HepG2 (cell line): ENCODE results near the gene CACNA1D. TPM values are rescaled to one million over a fixed set of nuclear protein-coding genes. Genes with fewer than 3 reads are reported as not detected.

Experiments used
- CREM ChIP-seq, 2 experiments: sonication (generic) in 1 of 2; formaldehyde crosslinking in 1 of 2; IDR thresholded peaks; 2 replicates each; pipeline versions ENCODE4 v1.4.0 to v1.6.1; 2016 to 2020; ENCODE audit warnings: antibody characterized with exemption in 1 of 2, mild to moderate bottlenecking in 1 of 2, missing genetic modification reagents in 1 of 2
- HNF4G ChIP-seq, 2 experiments: sonication (generic) in 1 of 2; formaldehyde crosslinking in 1 of 2; IDR thresholded peaks; 2 replicates each; pipeline versions ENCODE4 v1.4.0 to v1.6.1; 2011 to 2020; ENCODE audit warnings: borderline replicate concordance in 2 of 2, low read depth in 2 of 2, mild to moderate bottlenecking in 2 of 2, low read length in 1 of 2, missing genetic modification reagents in 1 of 2, moderate library complexity in 1 of 2
- MED1 ChIP-seq: sonication (generic); formaldehyde crosslinking; IDR thresholded peaks from 2 replicates; pipeline ENCODE4 v1.4.0; 2020; ENCODE audit warnings: missing genetic modification reagents
- SPEN ChIP-seq: sonication (generic); formaldehyde crosslinking; IDR thresholded peaks from 2 replicates; pipeline ENCODE4 v1.5.1; 2020; ENCODE audit warnings: low read depth, mild to moderate bottlenecking, missing genetic modification reagents
- U2AF1 ChIP-seq: fragments of 200-400 bp; formaldehyde crosslinking; optimal IDR thresholded peaks from 2 replicates; pipeline ENCODE3; 2017; ENCODE audit warnings: mild to moderate bottlenecking, low read depth, low read length
- ZC3H4 ChIP-seq: sonication (generic); formaldehyde crosslinking; IDR thresholded peaks from 2 replicates; pipeline ENCODE4 v1.4.0; 2020; ENCODE audit warnings: missing genetic modification reagents, borderline replicate concordance
- ZNF253 ChIP-seq: sonication (generic); formaldehyde crosslinking; IDR thresholded peaks from 2 replicates; pipeline ENCODE4 v1.8.0; 2022; ENCODE audit warnings: mild to moderate bottlenecking, missing genetic modification reagents, borderline replicate concordance
- ZNF75D ChIP-seq: sonication (generic); formaldehyde crosslinking; IDR thresholded peaks from 2 replicates; pipeline ENCODE4 v1.8.1; 2023; ENCODE audit warnings: missing genetic modification reagents, mild to moderate bottlenecking, borderline replicate concordance
- ZNF790 ChIP-seq: sonication (generic); formaldehyde crosslinking; IDR thresholded peaks from 2 replicates; pipeline ENCODE4 v1.8.0; 2022; ENCODE audit warnings: missing genetic modification reagents, mild to moderate bottlenecking, borderline replicate concordance
- ZSCAN25 ChIP-seq: sonication (generic); formaldehyde crosslinking; IDR thresholded peaks from 2 replicates; pipeline ENCODE4 v1.8.0; 2022; ENCODE audit warnings: mild to moderate bottlenecking, missing genetic modification reagents
- polyA plus RNA-seq, 8 experiments: library from polyadenylated mRNA; depleted of rRNA in 3 of 8; stranded (reverse) in 7 of 8; unstranded in 1 of 8; fragments of >200 nt; fragmentation: Illumina TruSeq in 4 of 8; extraction: Trizol in 4 of 8; gene quantifications; 2 replicates each; pipeline versions ENCODE4 v1.2.1 to v1.2.3, GENCODE V29; 2011 to 2016; ENCODE audit warnings: low read depth in 4 of 8, missing spikeins in 1 of 8, mixed read lengths in 1 of 8; ENCODE audit not compliant: insufficient read depth in 1 of 8
- total RNA-seq, 5 experiments: library from RNA; depleted of rRNA; stranded (reverse); fragments of >200 nt; fragmentation: Illumina TruSeq; extraction: Trizol; gene quantifications; 2 replicates each; pipeline ENCODE4 v1.2.3, GENCODE V29; 2016; ENCODE audit warnings: low read depth in 1 of 5
- TF ChIP-seq, protein P1 (sequence below): sonication (generic); formaldehyde crosslinking; IDR thresholded peaks from 2 replicates; pipeline ENCODE4 v1.8.1; 2022; ENCODE audit warnings: low read depth, mild to moderate bottlenecking, missing genetic modification reagents
- TF ChIP-seq, protein P2 (sequence below): sonication (generic); formaldehyde crosslinking; IDR thresholded peaks from 2 replicates; pipeline ENCODE4 v1.8.1; 2023; ENCODE audit warnings: missing genetic modification reagents, inconsistent platforms, borderline replicate concordance
- TF ChIP-seq, protein P3 (sequence below), 2 experiments: sonication (generic) in 1 of 2; formaldehyde crosslinking in 1 of 2; IDR thresholded peaks; 2 replicates each; pipeline versions ENCODE4 v1.4.0 to v1.6.1; 2016 to 2020; ENCODE audit warnings: borderline replicate concordance in 1 of 2, low read depth in 1 of 2, mild to moderate bottlenecking in 1 of 2, missing genetic modification reagents in 1 of 2
- TF ChIP-seq, protein P4 (sequence below): sonication (generic); formaldehyde crosslinking; IDR thresholded peaks from 2 replicates; pipeline ENCODE4 v1.5.0; 2020; ENCODE audit warnings: mild to moderate bottlenecking, low read depth, missing genetic modification reagents, borderline replicate concordance
- TF ChIP-seq, protein P5 (sequence below): IDR thresholded peaks from 2 replicates; pipeline ENCODE4 v1.6.1; 2012; ENCODE audit warnings: low read depth, low read length, improper control_type of control experiment

The CACNA1D gene
- total and polyA plus RNA-seq, 2 of the 13 experiments (the other 11 are each of a cell fraction or from before 2014, with no cell fraction given) = 0.26 to 0.38 TPM

DNA sequence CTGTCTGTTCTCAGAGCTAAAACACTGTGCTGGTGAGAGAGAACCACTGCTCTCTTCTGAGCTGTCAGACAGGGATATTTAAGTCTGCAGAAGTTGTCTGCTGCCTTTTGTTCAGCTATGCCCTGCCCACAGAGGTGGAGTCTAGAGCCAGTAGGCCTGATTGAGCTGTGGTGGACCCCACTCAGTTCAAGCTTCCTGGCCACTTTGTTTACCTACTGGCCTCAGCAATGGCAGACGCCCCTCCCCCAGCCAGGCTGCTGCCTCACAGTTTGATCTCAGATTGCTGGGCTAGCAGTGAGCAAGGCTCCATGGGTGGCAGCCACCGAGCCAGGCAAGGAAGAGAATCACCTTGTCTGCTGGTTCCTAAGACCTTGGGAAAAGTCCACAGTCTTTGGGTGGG, 21.0 kb upstream of the CACNA1D start (continued):
- TF ChIP-seq, protein P1, sequence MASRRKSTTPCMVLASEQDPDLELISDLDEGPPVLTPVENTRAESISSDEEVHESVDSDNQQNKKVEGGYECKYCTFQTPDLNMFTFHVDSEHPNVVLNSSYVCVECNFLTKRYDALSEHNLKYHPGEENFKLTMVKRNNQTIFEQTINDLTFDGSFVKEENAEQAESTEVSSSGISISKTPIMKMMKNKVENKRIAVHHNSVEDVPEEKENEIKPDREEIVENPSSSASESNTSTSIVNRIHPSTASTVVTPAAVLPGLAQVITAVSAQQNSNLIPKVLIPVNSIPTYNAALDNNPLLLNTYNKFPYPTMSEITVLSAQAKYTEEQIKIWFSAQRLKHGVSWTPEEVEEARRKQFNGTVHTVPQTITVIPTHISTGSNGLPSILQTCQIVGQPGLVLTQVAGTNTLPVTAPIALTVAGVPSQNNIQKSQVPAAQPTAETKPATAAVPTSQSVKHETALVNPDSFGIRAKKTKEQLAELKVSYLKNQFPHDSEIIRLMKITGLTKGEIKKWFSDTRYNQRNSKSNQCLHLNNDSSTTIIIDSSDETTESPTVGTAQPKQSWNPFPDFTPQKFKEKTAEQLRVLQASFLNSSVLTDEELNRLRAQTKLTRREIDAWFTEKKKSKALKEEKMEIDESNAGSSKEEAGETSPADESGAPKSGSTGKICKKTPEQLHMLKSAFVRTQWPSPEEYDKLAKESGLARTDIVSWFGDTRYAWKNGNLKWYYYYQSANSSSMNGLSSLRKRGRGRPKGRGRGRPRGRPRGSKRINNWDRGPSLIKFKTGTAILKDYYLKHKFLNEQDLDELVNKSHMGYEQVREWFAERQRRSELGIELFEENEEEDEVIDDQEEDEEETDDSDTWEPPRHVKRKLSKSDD (CRISPR knock-in tag) = no peak
- TF ChIP-seq, protein P2, sequence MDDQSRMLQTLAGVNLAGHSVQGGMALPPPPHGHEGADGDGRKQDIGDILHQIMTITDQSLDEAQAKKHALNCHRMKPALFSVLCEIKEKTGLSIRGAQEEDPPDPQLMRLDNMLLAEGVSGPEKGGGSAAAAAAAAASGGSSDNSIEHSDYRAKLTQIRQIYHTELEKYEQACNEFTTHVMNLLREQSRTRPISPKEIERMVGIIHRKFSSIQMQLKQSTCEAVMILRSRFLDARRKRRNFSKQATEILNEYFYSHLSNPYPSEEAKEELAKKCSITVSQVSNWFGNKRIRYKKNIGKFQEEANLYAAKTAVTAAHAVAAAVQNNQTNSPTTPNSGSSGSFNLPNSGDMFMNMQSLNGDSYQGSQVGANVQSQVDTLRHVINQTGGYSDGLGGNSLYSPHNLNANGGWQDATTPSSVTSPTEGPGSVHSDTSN (CRISPR knock-in tag) = no peak
- TF ChIP-seq ZC3H4 = no peak
- TF ChIP-seq CREM (IDR thresholded peaks at IDR 0.05) = no peak
- no peak for TF ChIP-seq CREM (CRISPR knock-in tag; IDR thresholded peaks at IDR 0.05)
- TF ChIP-seq ZNF790 (CRISPR knock-in tag) = no peak
- no peak for TF ChIP-seq U2AF1
- TF ChIP-seq, protein P3, sequence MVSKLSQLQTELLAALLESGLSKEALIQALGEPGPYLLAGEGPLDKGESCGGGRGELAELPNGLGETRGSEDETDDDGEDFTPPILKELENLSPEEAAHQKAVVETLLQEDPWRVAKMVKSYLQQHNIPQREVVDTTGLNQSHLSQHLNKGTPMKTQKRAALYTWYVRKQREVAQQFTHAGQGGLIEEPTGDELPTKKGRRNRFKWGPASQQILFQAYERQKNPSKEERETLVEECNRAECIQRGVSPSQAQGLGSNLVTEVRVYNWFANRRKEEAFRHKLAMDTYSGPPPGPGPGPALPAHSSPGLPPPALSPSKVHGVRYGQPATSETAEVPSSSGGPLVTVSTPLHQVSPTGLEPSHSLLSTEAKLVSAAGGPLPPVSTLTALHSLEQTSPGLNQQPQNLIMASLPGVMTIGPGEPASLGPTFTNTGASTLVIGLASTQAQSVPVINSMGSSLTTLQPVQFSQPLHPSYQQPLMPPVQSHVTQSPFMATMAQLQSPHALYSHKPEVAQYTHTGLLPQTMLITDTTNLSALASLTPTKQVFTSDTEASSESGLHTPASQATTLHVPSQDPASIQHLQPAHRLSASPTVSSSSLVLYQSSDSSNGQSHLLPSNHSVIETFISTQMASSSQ (IDR thresholded peaks at IDR 0.05; ENCODE audit: low read depth) = no peak
- TF ChIP-seq, protein P3 (CRISPR knock-in tag; IDR thresholded peaks at IDR 0.05; ENCODE audit: borderline replicate concordance) = peak; percentile 34; the same call in 1 of the 2 replicates
- TF ChIP-seq, protein P4, sequence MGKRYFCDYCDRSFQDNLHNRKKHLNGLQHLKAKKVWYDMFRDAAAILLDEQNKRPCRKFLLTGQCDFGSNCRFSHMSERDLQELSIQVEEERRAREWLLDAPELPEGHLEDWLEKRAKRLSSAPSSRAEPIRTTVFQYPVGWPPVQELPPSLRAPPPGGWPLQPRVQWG = no peak
- no peak for TF ChIP-seq ZNF253 (CRISPR knock-in tag)
- TF ChIP-seq HNF4G (IDR thresholded peaks at IDR 0.05; ENCODE audit: borderline replicate concordance, low read depth, low read length) = no peak
- no peak for TF ChIP-seq HNF4G (CRISPR knock-in tag; IDR thresholded peaks at IDR 0.05; ENCODE audit: borderline replicate concordance, low read depth)
- TF ChIP-seq SPEN (CRISPR knock-in tag) = peak; percentile 37; the same call in 1 of the 2 replicates
- peak; percentile 57 for TF ChIP-seq MED1 (CRISPR knock-in tag)
- no peak for TF ChIP-seq ZNF75D (CRISPR knock-in tag)
- TF ChIP-seq ZSCAN25 (CRISPR knock-in tag) = no peak
- TF ChIP-seq, protein P5, sequence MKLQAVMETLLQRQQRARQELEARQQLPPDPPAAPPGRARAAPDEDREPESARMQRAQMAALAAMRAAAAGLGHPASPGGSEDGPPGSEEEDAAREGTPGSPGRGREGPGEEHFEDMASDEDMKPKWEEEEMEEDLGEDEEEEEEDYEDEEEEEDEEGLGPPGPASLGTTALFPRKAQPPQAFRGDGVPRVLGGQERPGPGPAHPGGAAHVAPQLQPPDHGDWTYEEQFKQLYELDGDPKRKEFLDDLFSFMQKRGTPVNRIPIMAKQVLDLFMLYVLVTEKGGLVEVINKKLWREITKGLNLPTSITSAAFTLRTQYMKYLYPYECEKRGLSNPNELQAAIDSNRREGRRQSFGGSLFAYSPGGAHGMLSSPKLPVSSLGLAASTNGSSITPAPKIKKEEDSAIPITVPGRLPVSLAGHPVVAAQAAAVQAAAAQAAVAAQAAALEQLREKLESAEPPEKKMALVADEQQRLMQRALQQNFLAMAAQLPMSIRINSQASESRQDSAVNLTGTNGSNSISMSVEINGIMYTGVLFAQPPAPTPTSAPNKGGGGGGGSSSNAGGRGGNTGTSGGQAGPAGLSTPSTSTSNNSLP = no peak
